ENCODE measurements around the gene LGALS7B.
"Not testable (repeated sequence)": the region's sequence is repeated elsewhere in the genome, so short reads cannot be mapped to it uniquely, and the experiment has no call there.

The LGALS7B gene

GRCh38 chr19:38770228-38770948 lies 18.6 kb upstream of the LGALS7B start:
- not testable (repeated sequence) for DNase-seq

GRCh38 chr19:38770949-38771275 lies 18.1 kb upstream of the LGALS7B start:
- DNase-seq = not testable (repeated sequence)

- not testable (repeated sequence) for DNase-seq
Measured at GRCh38 chr19:38771569-38771968, 17.4 kb upstream of the LGALS7B start.

DNA sequence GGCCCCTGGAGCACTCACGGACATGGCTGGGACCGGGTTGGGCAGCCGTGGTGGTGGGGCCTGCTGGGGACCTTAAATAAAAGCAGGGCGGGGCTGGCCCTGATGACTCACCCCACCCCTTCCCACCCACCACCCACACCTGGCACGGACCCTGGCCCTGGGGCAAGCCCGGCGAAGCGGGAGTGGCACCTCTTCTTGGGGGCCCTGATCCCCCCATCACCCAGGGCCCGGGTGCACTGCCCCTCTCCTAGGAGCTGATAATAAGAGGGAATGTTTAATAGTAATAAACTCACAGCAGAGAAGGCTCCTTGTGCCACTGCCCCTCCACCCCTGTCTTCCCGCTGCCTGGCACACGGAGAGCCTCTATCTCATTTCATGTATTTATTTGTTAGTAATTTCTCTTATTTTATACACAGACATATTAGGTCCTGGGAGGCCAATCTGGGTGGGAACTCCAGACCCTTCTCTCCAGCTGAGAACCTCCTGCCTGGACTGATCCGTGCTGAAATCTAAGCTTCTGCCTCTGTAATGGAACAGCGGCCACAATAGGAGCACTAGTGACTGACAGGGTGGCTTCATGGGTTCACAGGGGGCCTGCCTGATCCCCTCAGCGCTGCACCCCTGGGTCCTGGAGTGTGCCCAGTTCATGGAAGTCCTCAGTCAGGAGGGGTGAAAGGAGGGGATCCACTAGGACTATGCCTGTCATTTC lies 15.4 kb upstream of the LGALS7B start, which contains the start of gene LGALS7:
Gene LGALS7, minus strand, starts transcription at position 49 of the 709 bp plus-strand sequence. Its CDS starts 25 bp downstream, at position 24.
- DNase-seq = no peak

- no peak for DNase-seq
Measured at GRCh38 chr19:38774181-38774950, 14.6 kb upstream of the LGALS7B start.

- no peak for DNase-seq
Measured at GRCh38 chr19:38778733-38779132, 10.3 kb upstream of the LGALS7B start.

DNA sequence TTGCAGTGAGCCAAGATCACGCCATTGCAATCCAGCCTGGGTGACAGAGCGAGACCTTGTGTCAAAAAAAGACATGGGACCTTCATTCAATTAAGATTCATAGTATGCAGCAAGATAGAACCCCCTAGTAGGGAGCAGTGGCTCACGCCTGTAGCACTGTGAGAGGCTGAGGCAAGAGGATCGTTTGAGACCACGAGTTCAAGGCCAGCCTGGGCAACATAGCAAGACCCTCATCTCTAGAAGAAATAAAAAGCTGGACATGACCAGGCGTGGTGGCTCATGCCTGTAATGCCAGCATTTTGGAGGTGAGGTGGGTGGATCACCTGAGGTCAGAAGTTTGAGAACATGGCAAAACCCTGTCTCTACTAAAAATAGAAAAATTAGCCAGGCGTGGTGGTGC lies 8.6 kb upstream of the LGALS7B start:
- no peak for DNase-seq

DNA sequence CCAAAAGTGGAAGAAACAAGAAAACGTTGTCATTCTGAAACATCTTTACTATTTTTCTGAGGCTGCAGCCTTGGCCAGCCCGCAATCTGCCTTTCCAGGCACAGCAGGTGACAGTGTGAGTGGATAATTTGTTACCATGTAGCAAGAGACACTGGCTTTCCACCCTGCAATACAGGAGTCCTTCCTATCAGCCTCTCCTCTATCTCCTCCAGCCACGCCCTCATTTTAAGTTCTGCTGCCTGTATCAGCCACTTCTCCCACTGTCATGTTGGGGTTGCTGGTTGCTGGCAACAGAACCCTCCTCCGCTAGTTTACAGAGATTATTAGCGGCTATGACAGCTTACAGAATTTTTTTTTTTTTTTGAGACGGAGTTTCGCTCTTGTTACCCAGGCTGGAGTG lies 7.9 kb upstream of the LGALS7B start:
- DNase-seq = no peak

DNA sequence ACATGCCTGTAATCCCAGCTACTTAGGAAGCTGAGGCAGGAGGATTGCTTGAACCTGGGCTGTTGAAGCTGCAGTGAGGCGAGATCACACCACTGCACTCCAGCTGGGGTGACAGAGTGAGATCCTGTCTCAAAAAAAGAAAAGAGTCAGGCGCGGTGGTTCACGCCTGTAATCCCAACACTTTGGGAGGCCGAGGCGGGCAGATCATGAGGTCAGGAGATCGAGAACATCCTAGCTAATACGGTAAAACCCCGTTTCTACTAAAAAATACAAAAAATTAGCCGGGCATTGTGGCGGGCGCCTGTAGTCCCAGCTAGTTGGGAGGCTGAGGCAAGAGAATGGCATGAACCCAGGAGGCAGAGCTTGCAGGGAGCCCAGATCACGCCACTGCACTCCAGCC lies 6.8 kb upstream of the LGALS7B start:
- not testable (repeated sequence) for DNase-seq

DNA sequence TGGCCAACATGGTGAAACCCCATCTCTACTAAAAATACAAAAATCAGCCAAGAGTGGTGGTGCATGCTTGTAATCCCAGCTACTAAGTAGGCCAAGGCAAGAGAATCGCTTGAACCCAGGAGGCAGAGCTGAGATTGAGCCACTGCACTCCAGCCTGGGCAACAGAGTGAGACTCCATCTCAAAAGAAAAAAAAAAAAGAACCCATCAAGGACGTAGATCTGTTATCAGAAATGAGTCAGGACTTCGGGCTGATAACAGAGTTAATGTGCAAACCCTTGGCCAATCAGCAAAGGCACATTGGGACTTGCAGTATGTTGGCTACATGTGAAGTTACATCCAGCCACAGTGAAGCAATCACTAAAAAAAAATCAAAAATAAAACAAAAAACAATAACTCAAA lies 4.8 kb upstream of the LGALS7B start:
- no peak for DNase-seq

- no peak for DNase-seq
Measured at GRCh38 chr19:38785187-38785699, 3.8 kb upstream of the LGALS7B start.

DNA sequence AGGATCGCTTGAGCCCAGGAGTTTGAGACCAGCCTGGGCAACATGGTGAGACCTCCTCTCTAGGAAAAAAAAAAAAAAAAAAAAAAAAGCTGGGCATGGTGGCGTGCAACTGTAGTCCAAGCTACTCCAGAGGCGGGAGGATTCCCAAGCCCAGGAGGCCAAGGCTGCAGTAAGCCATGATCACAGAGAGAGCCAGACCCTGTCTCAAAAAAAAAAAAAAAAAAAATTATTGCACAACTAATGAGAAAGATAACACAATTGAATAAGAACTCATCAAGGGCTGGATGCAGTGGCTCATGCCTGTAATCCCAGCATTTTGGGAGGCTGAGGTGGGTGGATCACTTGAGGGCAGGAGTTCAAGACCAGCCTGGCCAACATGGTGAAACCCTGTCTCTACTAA lies 2.9 kb upstream of the LGALS7B start:
- DNase-seq = not testable (repeated sequence)

GRCh38 chr19:38786572-38787265 lies 2.3 kb upstream of the LGALS7B start:
- DNase-seq = no peak

GRCh38 chr19:38790507-38791403 lies 1.8 kb downstream of the LGALS7B start:
- not testable (repeated sequence) for DNase-seq

GRCh38 chr19:38791451-38792064 lies 2.6 kb downstream of the LGALS7B start:
- not testable (repeated sequence) for DNase-seq

DNA sequence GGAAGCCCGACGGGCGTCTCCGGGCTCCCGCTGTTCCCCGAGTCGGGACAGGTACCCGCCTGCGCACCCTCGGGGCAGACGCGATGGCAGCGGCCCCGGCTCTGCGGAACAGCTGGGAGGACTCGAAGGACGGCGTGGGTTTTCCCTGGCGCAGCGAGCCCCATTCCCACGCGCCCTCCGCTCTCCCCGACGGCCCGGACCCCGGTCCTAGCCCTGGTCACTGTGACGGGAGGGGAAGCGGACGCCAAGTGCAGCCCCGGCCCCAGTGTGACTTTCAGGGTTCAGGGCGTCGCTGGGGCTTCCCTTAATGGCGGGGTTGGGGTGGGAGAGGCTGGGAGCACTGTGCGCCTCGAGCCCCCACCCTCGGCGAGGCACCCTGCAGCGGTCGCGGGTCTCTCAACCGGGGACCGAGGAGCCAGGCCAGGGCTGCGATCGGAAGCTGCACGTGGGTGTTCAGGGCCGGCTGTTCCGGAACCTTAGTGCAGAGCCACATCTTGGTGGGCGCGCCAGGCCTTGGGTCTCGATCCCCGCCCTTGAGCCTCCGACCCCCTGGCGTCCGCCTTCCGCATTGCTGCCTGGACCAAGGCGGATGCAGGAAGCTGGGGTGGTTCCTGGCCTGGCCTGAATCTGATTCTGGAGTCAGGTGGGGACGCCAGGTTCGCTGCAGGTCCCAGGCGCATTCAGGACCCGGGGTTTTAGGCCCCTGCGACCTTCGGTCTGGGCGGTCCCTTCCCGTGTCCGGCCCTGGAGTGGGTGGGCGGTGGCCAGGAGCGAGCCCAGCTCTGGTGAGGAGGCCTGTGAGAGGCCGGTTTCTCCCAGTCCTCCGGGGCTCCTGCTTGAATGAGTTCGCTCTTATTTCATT lies 3.5 kb downstream of the LGALS7B start:
- DNase-seq = no peak

GRCh38 chr19:38793177-38793576 lies 4.2 kb downstream of the LGALS7B start:
- DNase-seq = no peak

GRCh38 chr19:38793671-38794070 lies 4.7 kb downstream of the LGALS7B start:
- DNase-seq = no peak

- DNase-seq = no peak
Measured at GRCh38 chr19:38795549-38795948, 6.5 kb downstream of the LGALS7B start.

- DNase-seq = no peak
Measured at GRCh38 chr19:38796154-38796553, 7.2 kb downstream of the LGALS7B start.
